HG03520 (cell line): ENCODE data around the gene KCNMA1.

ENCODE experiments used
- ATAC-seq: cut with Tn5 transposase; IDR thresholded peaks from one replicate; pipeline ENCODE4 v1.9.1; 2021; ENCODE audit warnings: mild to moderate bottlenecking, moderate library complexity; ENCODE audit not compliant: unreplicated experiment

Gene KCNMA1

DNA sequence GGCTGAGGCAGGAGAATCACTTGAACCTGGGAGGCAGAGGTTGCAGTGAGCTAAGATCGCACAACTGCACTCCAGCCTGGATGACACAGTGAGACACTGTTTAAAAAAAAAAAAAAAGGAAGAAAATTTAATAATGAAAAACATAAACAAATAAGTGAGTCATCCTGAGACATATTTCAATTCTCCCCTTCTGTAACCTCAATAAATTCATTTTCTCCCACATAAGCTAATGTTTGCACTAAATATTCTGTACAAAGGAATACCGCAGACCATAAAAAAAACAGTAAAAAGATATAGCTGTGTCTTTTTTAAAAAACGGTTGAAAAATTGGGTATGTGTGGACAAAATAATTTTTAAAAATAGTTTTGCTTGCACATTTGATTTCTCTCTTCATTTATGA lies 654.0 kb downstream of the KCNMA1 start:
- no peak for ATAC-seq

DNA sequence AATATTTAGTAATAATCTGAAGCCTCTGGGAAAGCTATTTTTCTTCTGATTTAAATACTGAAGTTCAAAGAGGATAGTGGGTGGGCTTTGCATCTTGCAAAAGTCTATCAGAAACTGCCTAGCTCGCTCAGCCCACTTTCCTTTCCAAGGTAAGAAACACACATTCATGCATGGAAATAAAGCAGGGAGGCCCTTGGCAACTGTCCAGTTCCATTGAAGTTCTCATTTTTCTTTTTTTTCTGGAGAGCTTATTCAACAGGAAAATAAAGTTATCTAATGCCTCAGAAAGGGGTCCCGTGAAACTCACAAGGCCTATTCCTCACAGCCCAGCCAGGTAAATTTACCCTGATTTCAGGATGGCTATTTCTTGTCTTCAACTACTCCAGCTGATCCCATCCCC lies 654.9 kb downstream of the KCNMA1 start:
- ATAC-seq: no peak

DNA sequence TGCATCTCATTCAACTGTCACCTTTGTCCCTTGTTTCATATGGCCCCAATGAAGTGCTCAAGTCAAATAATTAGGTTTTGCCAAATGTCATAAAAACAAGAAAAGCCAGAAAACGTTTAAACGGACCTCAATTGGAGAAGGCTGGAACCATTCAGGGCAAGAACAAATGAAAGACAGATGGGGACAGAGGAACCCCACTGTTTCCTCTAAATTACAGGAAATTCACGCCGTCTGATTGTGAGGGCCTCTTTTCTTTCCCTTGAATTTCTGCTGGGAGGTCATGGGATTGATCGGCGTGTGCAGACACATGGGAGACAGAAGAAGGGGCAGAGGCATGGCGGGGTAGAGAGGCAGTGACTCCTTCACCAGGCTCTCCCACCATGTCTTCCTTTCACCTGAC lies 656.4 kb downstream of the KCNMA1 start:
- no peak for ATAC-seq

GRCh38 chr10:76977901-76978300 lies 659.7 kb downstream of the KCNMA1 start:
- ATAC-seq: no peak

DNA sequence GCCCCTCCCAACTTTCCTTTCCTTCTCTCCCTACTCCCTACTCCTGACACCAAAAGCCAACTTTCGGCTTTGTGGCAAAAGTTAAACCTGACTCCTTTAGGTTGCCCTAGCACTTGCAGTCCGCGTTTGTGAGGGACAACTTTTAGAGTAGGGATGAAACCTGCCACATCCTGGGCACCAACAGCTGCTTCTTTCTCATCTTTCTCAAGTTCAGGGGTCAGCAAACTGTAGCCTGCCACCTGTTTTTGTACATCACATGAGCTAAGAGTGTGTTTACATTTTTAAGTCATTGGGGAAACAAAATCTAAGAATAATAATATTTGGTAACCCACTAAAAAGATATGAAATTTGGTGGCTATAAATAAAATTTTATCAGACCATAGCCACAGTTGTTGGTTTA lies 660.6 kb downstream of the KCNMA1 start:
- no peak for ATAC-seq

DNA sequence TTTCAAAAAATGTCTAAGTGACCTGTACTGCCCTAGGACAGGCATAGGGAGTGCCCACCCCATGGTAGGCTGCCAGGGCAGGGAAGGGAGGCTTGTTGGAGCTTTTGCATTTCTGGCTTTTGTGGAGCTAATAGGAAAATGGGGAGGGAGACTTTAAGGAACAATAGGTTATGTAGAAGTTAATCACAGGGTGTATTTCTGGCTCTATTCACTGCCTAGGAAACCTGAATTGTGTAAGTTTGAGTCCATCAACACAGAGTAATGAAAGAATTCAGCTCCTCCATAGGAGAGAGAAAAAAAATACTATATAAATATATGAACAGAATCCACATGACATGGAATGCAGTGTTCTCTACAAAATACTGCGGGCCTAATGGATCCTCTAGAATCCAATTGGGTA lies 661.5 kb downstream of the KCNMA1 start:
- no peak for ATAC-seq

GRCh38 chr10:76975126-76975525 lies 662.5 kb downstream of the KCNMA1 start:
- ATAC-seq: no peak

GRCh38 chr10:76974017-76974691 lies 663.5 kb downstream of the KCNMA1 start:
- ATAC-seq: no peak

DNA sequence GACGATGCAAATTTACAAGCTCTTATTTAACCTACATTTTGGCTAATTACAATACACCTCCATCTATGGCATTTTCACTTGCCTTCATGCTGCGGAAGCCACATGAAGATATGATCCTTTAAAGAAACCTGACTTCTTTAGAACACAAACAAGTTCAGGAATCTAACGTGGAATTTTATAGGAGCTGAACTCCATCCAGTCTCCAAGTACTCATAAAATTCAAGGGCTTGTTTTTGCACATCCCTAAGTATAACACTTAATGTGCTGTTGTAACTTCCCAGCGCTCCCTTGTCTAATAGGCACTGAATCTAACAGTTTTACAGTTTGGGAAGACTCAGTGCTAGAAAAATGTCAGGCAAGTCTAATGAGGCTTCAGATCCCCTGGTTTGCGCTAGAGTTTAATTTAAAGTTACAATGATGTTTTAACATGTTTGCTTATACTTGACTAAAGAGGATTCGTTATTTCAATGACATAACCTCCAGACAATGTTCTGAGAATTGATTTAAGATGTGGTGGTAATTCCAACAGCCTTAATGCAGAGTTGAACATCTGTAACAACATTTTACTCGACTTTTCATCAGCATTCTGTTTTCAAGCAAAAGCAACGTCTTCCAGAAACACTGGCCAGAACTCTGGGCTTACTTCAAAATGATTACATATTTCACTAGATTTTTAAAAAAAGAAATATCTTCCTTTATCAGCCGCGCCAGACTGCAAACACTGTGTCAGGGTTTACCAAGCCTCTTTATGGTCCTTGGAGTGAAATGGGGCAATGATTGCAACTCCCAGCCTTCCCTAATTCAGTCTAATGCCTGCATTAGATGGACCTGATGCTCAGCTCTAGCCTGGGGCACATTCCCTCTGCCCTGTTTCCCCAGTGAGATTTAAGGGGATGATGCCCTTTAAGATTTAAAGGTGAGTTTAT lies 664.3 kb downstream of the KCNMA1 start:
- no peak for ATAC-seq

- ATAC-seq: no peak
These were observed 665.1 kb downstream of the KCNMA1 start for GRCh38 chr10:76972541-76972940.

- no peak for ATAC-seq
These were observed 665.9 kb downstream of the KCNMA1 start for GRCh38 chr10:76971547-76972170.

- ATAC-seq: no peak
These were observed 666.7 kb downstream of the KCNMA1 start for GRCh38 chr10:76970711-76971519.

- no peak for ATAC-seq
These were observed 668.2 kb downstream of the KCNMA1 start for GRCh38 chr10:76969366-76969948.

- ATAC-seq: no peak
These were observed 669.1 kb downstream of the KCNMA1 start for GRCh38 chr10:76968483-76968882.

GRCh38 chr10:76962851-76963250 lies 674.8 kb downstream of the KCNMA1 start:
- no peak for ATAC-seq

DNA sequence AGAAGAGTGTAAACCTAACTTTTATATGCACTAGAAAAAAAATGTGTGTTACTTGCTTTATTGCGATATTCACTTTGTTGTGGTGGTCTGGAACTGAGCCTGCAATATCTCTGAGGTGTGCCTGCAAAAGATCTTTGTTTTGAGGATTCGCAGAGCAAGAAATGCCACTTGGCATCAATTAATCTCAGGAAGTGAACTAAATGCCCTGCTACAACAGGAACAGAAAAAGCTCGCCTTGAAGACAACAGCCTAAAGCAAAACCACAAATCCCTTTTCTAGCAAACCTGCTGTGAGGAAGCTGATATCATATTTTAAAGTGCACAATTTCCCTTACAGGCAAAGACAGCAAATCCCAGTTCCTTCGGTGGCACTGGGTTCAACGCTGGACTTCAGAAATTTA lies 675.8 kb downstream of the KCNMA1 start:
- no peak for ATAC-seq

DNA sequence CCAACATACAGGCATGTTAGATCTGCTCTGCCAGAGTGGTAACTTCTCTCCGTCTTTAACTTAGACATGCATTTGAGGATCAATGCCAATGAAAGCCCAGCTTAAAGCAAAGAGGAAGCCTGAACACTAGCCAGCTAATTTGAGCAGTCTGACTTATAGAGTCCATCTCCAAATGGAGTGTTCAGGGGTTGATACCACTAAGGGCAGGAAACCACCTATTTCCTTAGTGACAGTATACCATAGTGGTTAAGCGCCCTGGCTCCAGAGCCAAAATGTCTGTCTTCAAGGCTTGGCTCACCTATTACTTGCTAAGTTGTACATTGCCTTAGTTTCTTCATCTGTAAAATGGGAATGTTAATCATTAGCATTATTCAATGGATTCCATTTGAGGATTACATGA lies 678.5 kb downstream of the KCNMA1 start:
- ATAC-seq: no peak

GRCh38 chr10:76954838-76955237 lies 682.8 kb downstream of the KCNMA1 start:
- ATAC-seq: no peak

DNA sequence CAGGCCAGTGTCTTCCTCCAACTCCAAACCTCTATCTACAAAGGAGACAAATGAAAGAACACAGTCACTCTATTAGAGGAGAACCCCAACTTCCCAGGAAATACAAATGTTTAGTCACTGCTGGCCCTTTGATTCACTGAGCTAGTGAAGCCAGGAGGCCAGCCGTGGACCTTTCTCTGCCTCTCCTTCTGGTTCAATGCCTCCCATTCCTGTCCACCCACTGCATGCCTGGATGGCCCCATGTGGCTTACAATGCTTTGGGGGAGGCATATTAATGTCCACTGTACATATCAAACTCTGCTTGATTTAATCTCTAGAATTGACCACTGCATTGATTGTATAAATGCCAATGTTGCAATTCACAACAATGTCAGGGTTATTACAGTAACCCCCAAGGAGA lies 687.3 kb downstream of the KCNMA1 start:
- ATAC-seq: no peak

- ATAC-seq: no peak
These were observed 691.3 kb downstream of the KCNMA1 start for GRCh38 chr10:76946270-76946669.

DNA sequence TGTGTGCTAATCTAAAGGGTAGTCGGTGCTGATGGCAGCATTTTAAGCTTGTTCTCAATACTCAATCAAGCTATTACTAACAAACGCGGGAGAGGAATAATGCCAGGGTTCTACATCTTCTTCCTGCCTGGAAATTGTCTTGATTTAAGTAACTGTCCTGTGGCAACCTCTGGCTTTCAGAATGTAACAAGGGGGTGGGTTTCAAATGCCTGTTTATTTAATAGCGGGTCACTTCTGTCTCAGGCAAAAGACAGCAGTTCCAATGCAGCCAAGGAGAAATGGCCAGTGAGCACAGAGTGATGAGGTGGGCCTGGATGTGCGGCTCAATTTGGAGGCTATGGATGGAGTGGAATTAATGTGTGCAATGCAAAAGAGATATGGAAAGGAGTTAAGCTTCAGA lies 692.4 kb downstream of the KCNMA1 start:
- ATAC-seq: no peak
